ENCODE measurements around the gene SLC34A1. TPM values are rescaled to one million over a fixed set of nuclear protein-coding genes. Genes with fewer than 3 reads are reported as not detected.
A peak's percentile ranks its signal among the peaks of the same experiment; 100 is the strongest.

SLC34A1 gene
- total and polyA plus RNA-seq, 2 donors (not counting 1 experiment from before 2014, with no cell fraction given), result 0.06 TPM; not detected in 1

- H2AFZ ChIP-seq (ENCODE audit: insufficient read depth, low read depth, low read length, poor library complexity, severe bottlenecking), result no peak overlapping the region
- ATAC-seq (ENCODE audit: low read depth) (no peak), DNase-seq (peak; percentile 5)
- peak overlapping the region; percentile 20 for H3K27ac Mint-ChIP-seq
- H3K4me3 ChIP-seq (ENCODE audit: control extremely low read depth in 1 of 5, extremely low read depth in 1 of 5, insufficient read depth in 1 of 5, low read depth in 2 of 5, low read length in 4 of 5), result no peak overlapping the region
- H4K20me1 ChIP-seq (ENCODE audit: control insufficient read depth, insufficient read depth, low read length, poor library complexity, severe bottlenecking), result peaks cover 24% of the 10 kb centered on the region
- ChIA-PET CTCF (interaction anchor here (0.7 to 7.2 kb wide), 7 partner anchors 15 to 145 kb away, joined by 3 to 60 read pairs (median 3); partner anchors contain the start of genes PRELID1 and RAB24), POLR2A (no interaction called here)
- H3K4me1 ChIP-seq (ENCODE audit: control insufficient read depth in 2 of 2, insufficient read depth in 2 of 2, low read length in 2 of 2), result peaks cover 44 to 55% of the 10 kb centered on the region in 2 donors
- TF ChIP-seq EZH2 (IDR thresholded peaks at IDR 0.05; ENCODE audit: borderline replicate concordance, insufficient read depth, low read depth, low read length, poor library complexity, severe bottlenecking) (no peak), CTCF (IDR thresholded peaks at IDR 0.05) (no peak)
- H3K27me3 ChIP-seq (replicated peaks in 1 of 4; ENCODE audit: control extremely low read depth in 1 of 4, control insufficient read depth in 3 of 4, insufficient read depth in 4 of 4, low read length in 3 of 4), result no peaks in the 10 kb centered on the region
- 20% methylated on average over 1 of the region's 1 CpG for WGBS (ENCODE audit: insufficient coverage)
- no peaks in the 10 kb centered on the region for H3K9me3 Mint-ChIP-seq (ENCODE audit: insufficient read depth)
- intact Hi-C loops (cut with micrococcal nuclease), result loop anchor here (2.0 kb wide), 3 partner anchors 15 to 223 kb away; partner anchors contain the start of gene NSD1
- H3K27me3 Mint-ChIP-seq, result no peaks in the 10 kb centered on the region
- H3K27ac ChIP-seq (ENCODE audit: low read length in 2 of 2), result no peak overlapping the region
- H3K4me1 Mint-ChIP-seq, result peaks cover 69% of the 10 kb centered on the region
- H3K79me2 ChIP-seq (ENCODE audit: control insufficient read depth, insufficient read depth, low read length), result peaks cover 39% of the 10 kb centered on the region
- H3K36me3 ChIP-seq (replicated peaks in 1 of 2; ENCODE audit: control extremely low read depth in 1 of 2, control insufficient read depth in 1 of 2, extremely low read depth in 1 of 2, insufficient read depth in 2 of 2, low read length in 1 of 2), result peaks cover 0 to 12% of the 10 kb centered on the region in 2 experiments
- H3K4me2 ChIP-seq (replicated peaks; ENCODE audit: low read depth, low read length, poor library complexity, severe bottlenecking), result no peak overlapping the region
- no peaks in the 10 kb centered on the region for H3K9me3 ChIP-seq (ENCODE audit: control extremely low read depth in 1 of 3, control insufficient read depth in 2 of 3, insufficient read depth in 1 of 3, low read length in 2 of 3)
- no peak overlapping the region for H3K9ac ChIP-seq (ENCODE audit: low read length)
- H3K4me3 Mint-ChIP-seq, result peak overlapping the region; percentile 13
These were observed 28.4 kb upstream of the SLC34A1 start for GRCh38 chr5:177355868-177356168.

GRCh38 chr5:177356746-177357145, 27.5 kb upstream of the SLC34A1 start:
- DNase-seq, result no peak
- no peak overlapping the region for H3K4me3 ChIP-seq (ENCODE audit: control extremely low read depth in 1 of 5, extremely low read depth in 1 of 5, insufficient read depth in 1 of 5, low read depth in 2 of 5, low read length in 4 of 5)
- WGBS (ENCODE audit: insufficient coverage), result 0% methylated on average over 1 of the region's 3 CpGs

More at GRCh38 chr5:177356746-177357145, 27.5 kb upstream of the SLC34A1 start:
- peaks cover 0 to 16% of the 10 kb centered on the region in 2 experiments for H3K36me3 ChIP-seq (replicated peaks in 1 of 2; ENCODE audit: control extremely low read depth in 1 of 2, control insufficient read depth in 1 of 2, extremely low read depth in 1 of 2, insufficient read depth in 2 of 2, low read length in 1 of 2)
- no peak for TF ChIP-seq EZH2 (IDR thresholded peaks at IDR 0.05; ENCODE audit: borderline replicate concordance, insufficient read depth, low read depth, low read length, poor library complexity, severe bottlenecking)
- no peak for TF ChIP-seq CTCF (IDR thresholded peaks at IDR 0.05)
- peaks cover 43% of the 10 kb centered on the region for H3K79me2 ChIP-seq (ENCODE audit: control insufficient read depth, insufficient read depth, low read length)
- intact Hi-C loops (cut with micrococcal nuclease), result loop anchor here (1.0 to 2.0 kb wide), 4 partner anchors 14 to 224 kb away; partner anchors contain the start of gene NSD1
- no peaks in the 10 kb centered on the region for H3K27me3 Mint-ChIP-seq
- peaks cover 72% of the 10 kb centered on the region for H3K4me1 Mint-ChIP-seq
- H3K4me2 ChIP-seq (replicated peaks; ENCODE audit: low read depth, low read length, poor library complexity, severe bottlenecking), result peak overlapping the region; percentile 99
- peak overlapping the region; percentile 89 for H3K9ac ChIP-seq (ENCODE audit: low read length)
- peak overlapping the region; percentile 95 for H3K27ac Mint-ChIP-seq
- no peaks in the 10 kb centered on the region for H3K9me3 ChIP-seq (ENCODE audit: control extremely low read depth in 1 of 3, control insufficient read depth in 2 of 3, insufficient read depth in 1 of 3, low read length in 2 of 3)
- ATAC-seq (ENCODE audit: low read depth), result no peak
- H3K9me3 Mint-ChIP-seq (ENCODE audit: insufficient read depth), result no peaks in the 10 kb centered on the region
- peak overlapping the region; percentile 87 for H3K4me3 Mint-ChIP-seq
- ChIA-PET POLR2A (no interaction called here), CTCF (interaction anchor here (0.7 to 7.2 kb wide), 6 partner anchors 14 to 145 kb away, joined by 3 to 60 read pairs (median 3); no protein-coding TSS in a partner anchor)
- H2AFZ ChIP-seq (ENCODE audit: insufficient read depth, low read depth, low read length, poor library complexity, severe bottlenecking), result no peak overlapping the region
- H3K27ac ChIP-seq (ENCODE audit: low read length in 2 of 2), result peak overlapping the region in 1 of 2 donors; percentile 80
- H3K4me1 ChIP-seq (ENCODE audit: control insufficient read depth in 2 of 2, insufficient read depth in 2 of 2, low read length in 2 of 2), result peaks cover 51 to 60% of the 10 kb centered on the region in 2 donors
- no peaks in the 10 kb centered on the region for H3K27me3 ChIP-seq (replicated peaks in 1 of 4; ENCODE audit: control extremely low read depth in 1 of 4, control insufficient read depth in 3 of 4, insufficient read depth in 4 of 4, low read length in 3 of 4)
- peaks cover 33% of the 10 kb centered on the region for H4K20me1 ChIP-seq (ENCODE audit: control insufficient read depth, insufficient read depth, low read length, poor library complexity, severe bottlenecking)
